ENCODE data around the gene STRIP2.
"Not testable (repeated sequence)": the region's sequence is repeated elsewhere in the genome, so short reads cannot be mapped to it uniquely, and the experiment has no call there.

The STRIP2 gene

GRCh38 chr7:129503725-129504124 lies 69.5 kb downstream of the STRIP2 start:
- H3K4me3 ChIP-seq (ENCODE audit: low read length) = no peak overlapping the region
- no peak for TF ChIP-seq ZNF274 (IDR thresholded peaks at IDR 0.05; ENCODE audit: low read depth, low read length)

- no peak for TF ChIP-seq ZNF274 (IDR thresholded peaks at IDR 0.05; ENCODE audit: low read depth, low read length)
- no peak overlapping the region for H3K4me3 ChIP-seq (ENCODE audit: low read length)
These were observed 78.0 kb downstream of the STRIP2 start for GRCh38 chr7:129512192-129512591.

- no peak overlapping the region for H3K4me3 ChIP-seq (ENCODE audit: low read length)
- TF ChIP-seq ZNF274 (IDR thresholded peaks at IDR 0.05; ENCODE audit: low read depth, low read length) = no peak
These were observed 79.3 kb downstream of the STRIP2 start for GRCh38 chr7:129513546-129513945.

- H3K4me3 ChIP-seq (ENCODE audit: low read length) = no peak overlapping the region
- TF ChIP-seq ZNF274 (IDR thresholded peaks at IDR 0.05; ENCODE audit: low read depth, low read length) = no peak
These were observed 80.5 kb downstream of the STRIP2 start for GRCh38 chr7:129514683-129515082.

- no peak overlapping the region for H3K4me3 ChIP-seq (ENCODE audit: low read length)
- TF ChIP-seq ZNF274 (IDR thresholded peaks at IDR 0.05; ENCODE audit: low read depth, low read length) = no peak
These were observed 81.1 kb downstream of the STRIP2 start for GRCh38 chr7:129515381-129515780.

- no peak for TF ChIP-seq ZNF274 (IDR thresholded peaks at IDR 0.05; ENCODE audit: low read depth, low read length)
- no peak overlapping the region for H3K4me3 ChIP-seq (ENCODE audit: low read length)
These were observed 83.7 kb downstream of the STRIP2 start for GRCh38 chr7:129517931-129518330.

GRCh38 chr7:129519464-129519863 lies 85.2 kb downstream of the STRIP2 start:
- H3K4me3 ChIP-seq (ENCODE audit: low read length) = no peak overlapping the region
- no peak for TF ChIP-seq ZNF274 (IDR thresholded peaks at IDR 0.05; ENCODE audit: low read depth, low read length)

- no peak for TF ChIP-seq ZNF274 (IDR thresholded peaks at IDR 0.05; ENCODE audit: low read depth, low read length)
- no peak overlapping the region for H3K4me3 ChIP-seq (ENCODE audit: low read length)
These were observed 88.1 kb downstream of the STRIP2 start for GRCh38 chr7:129522088-129522970.

- H3K4me3 ChIP-seq (ENCODE audit: low read length) = no peak overlapping the region
- TF ChIP-seq ZNF274 (IDR thresholded peaks at IDR 0.05; ENCODE audit: low read depth, low read length) = no peak
These were observed 88.7 kb downstream of the STRIP2 start for GRCh38 chr7:129522971-129523340.

GRCh38 chr7:129523924-129524323 lies 89.7 kb downstream of the STRIP2 start:
- H3K4me3 ChIP-seq (ENCODE audit: low read length) = no peak overlapping the region
- no peak for TF ChIP-seq ZNF274 (IDR thresholded peaks at IDR 0.05; ENCODE audit: low read depth, low read length)

- not testable (repeated sequence) for H3K4me3 ChIP-seq (ENCODE audit: low read length)
These were observed 90.2 kb downstream of the STRIP2 start for GRCh38 chr7:129524405-129524804.

GRCh38 chr7:129525225-129525862 lies 91.1 kb downstream of the STRIP2 start:
- no peak overlapping the region for H3K4me3 ChIP-seq (ENCODE audit: low read length)
- no peak for TF ChIP-seq ZNF274 (IDR thresholded peaks at IDR 0.05; ENCODE audit: low read depth, low read length)

GRCh38 chr7:129529643-129530042 lies 95.4 kb downstream of the STRIP2 start:
- H3K4me3 ChIP-seq (ENCODE audit: low read length) = no peak overlapping the region
- no peak for TF ChIP-seq ZNF274 (IDR thresholded peaks at IDR 0.05; ENCODE audit: low read depth, low read length)

- H3K4me3 ChIP-seq (ENCODE audit: low read length) = no peak overlapping the region
- TF ChIP-seq ZNF274 (IDR thresholded peaks at IDR 0.05; ENCODE audit: low read depth, low read length) = no peak
These were observed 96.7 kb downstream of the STRIP2 start for GRCh38 chr7:129530795-129531391.

GRCh38 chr7:129531721-129532120 lies 97.5 kb downstream of the STRIP2 start:
- no peak for TF ChIP-seq ZNF274 (IDR thresholded peaks at IDR 0.05; ENCODE audit: low read depth, low read length)

More at GRCh38 chr7:129531721-129532120, 97.5 kb downstream of the STRIP2 start:
- no peak overlapping the region for H3K4me3 ChIP-seq (ENCODE audit: low read length)
